Tibial nerve (tissue), 4 donors: ENCODE data around the gene ST8SIA5. TPM values are rescaled to one million over a fixed set of nuclear protein-coding genes. Genes with fewer than 3 reads are reported as not detected.

Experiments
- DNase-seq, 2 donors: peaks; one replicate each; pipeline ENCODE4 v3.0.0-alpha.2; 2019; ENCODE audit warnings: low spot score in 2 of 2
- H3K27ac ChIP-seq, 4 donors: fragments of 200-600 bp; sonication (generic) in 3 of 4; one replicate each; pipeline ENCODE4 v1.5.1; 2017 to 2019; ENCODE audit warnings: mild to moderate bottlenecking in 1 of 4
- H3K27me3 ChIP-seq, 2 donors: fragments of 200-600 bp; sonication (generic) in 1 of 2; one replicate each; pipeline versions ENCODE4 v1.5.1 to v1.6.0; 2017 to 2019
- H3K36me3 ChIP-seq, 3 donors: fragments of 200-600 bp; sonication (generic); one replicate each; pipeline ENCODE4 v1.5.1; 2018 to 2019
- H3K4me1 ChIP-seq, 4 donors: fragments of 200-600 bp; sonication (generic) in 3 of 4; one replicate each; pipeline ENCODE4 v1.5.1; 2017 to 2019
- H3K4me3 ChIP-seq, 4 donors: fragments of 200-600 bp; sonication (generic) in 3 of 4; one replicate each; pipeline ENCODE4 v1.5.1; 2017 to 2019; ENCODE audit warnings: mild to moderate bottlenecking in 1 of 4, moderate library complexity in 1 of 4
- H3K9me3 ChIP-seq, 4 donors: fragments of 200-600 bp; sonication (generic) in 3 of 4; one replicate each; pipeline ENCODE4 v1.5.1; 2017 to 2019
- EP300 ChIP-seq, 2 donors: sonication (generic); formaldehyde crosslinking; IDR thresholded peaks; one replicate each; pipeline ENCODE4 v1.6.1; 2017; ENCODE audit warnings: antibody characterized with exemption in 2 of 2, mild to moderate bottlenecking in 1 of 2
- POLR2A ChIP-seq, 2 donors: fragments of 450-650 bp; IDR thresholded peaks; one replicate each; pipeline ENCODE4 v1.6.1; 2017; ENCODE audit warnings: antibody characterized with exemption in 2 of 2, mild to moderate bottlenecking in 2 of 2, moderate library complexity in 2 of 2
- WGBS, 2 donors: methylation state at CpG; one replicate each; pipeline ENCODE4 v1.1.5; 2018; 5-methylcytosine and 5-hydroxymethylcytosine counted together
- total RNA-seq, 4 donors: library from RNA; depleted of rRNA; stranded (reverse); fragments of >200 nt; gene quantifications; one replicate each; pipeline ENCODE4 v1.1.0, GENCODE V29; 2016
- TF ChIP-seq, protein P1 (sequence below), 5 experiments: fragments of 200-600 bp in 3 of 5; fragments of 450-650 bp in 2 of 5; sonication (generic) in 3 of 5; IDR thresholded peaks; one replicate each; pipeline ENCODE4 v1.5.1; 2016 to 2019; ENCODE audit warnings: antibody characterized with exemption in 5 of 5, mild to moderate bottlenecking in 3 of 5, moderate library complexity in 2 of 5

The ST8SIA5 gene
- total RNA-seq, 4 donors from 2014 or later, result not detected

- H3K27ac ChIP-seq, result no peak overlapping the region
- no peak for DNase-seq
- no peaks in the 10 kb centered on the region for H3K36me3 ChIP-seq
- H3K27me3 ChIP-seq, result no peaks in the 10 kb centered on the region
- no peak overlapping the region for H3K4me3 ChIP-seq
- no peaks in the 10 kb centered on the region for H3K9me3 ChIP-seq
- TF ChIP-seq, protein P1, sequence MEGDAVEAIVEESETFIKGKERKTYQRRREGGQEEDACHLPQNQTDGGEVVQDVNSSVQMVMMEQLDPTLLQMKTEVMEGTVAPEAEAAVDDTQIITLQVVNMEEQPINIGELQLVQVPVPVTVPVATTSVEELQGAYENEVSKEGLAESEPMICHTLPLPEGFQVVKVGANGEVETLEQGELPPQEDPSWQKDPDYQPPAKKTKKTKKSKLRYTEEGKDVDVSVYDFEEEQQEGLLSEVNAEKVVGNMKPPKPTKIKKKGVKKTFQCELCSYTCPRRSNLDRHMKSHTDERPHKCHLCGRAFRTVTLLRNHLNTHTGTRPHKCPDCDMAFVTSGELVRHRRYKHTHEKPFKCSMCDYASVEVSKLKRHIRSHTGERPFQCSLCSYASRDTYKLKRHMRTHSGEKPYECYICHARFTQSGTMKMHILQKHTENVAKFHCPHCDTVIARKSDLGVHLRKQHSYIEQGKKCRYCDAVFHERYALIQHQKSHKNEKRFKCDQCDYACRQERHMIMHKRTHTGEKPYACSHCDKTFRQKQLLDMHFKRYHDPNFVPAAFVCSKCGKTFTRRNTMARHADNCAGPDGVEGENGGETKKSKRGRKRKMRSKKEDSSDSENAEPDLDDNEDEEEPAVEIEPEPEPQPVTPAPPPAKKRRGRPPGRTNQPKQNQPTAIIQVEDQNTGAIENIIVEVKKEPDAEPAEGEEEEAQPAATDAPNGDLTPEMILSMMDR (IDR thresholded peaks at IDR 0.05), result no peak
- TF ChIP-seq EP300 (IDR thresholded peaks at IDR 0.05) (no peak), POLR2A (IDR thresholded peaks at IDR 0.05) (no peak)
- H3K4me1 ChIP-seq, result no peaks in the 10 kb centered on the region
- 83 to 87% methylated on average over 6 to 7 of the region's 8 CpGs for WGBS, 2 donors
Measured at GRCh38 chr18:46721331-46721730, 35.5 kb downstream of the ST8SIA5 start.

DNA sequence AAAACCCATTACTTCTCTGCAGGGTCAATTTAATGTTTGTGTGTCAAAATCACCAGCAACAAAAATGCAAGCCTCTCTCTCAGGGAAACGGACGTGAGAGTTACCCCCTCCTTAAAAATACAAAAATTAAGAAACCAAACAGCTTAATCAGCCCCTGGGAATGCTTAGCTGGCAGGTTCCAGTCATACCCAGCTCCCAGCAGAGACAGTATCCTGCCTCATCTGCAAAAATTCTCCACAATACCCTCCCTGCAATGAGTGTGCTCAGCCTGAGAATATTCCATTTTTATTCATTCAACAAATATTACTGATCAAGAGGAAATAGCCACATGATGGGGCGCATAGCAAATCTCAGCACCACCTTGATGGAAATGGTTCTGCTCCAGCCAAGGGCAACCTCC, 36.3 kb downstream of the ST8SIA5 start:
- no peaks in the 10 kb centered on the region for H3K36me3 ChIP-seq
- DNase-seq, result no peak
- no peaks in the 10 kb centered on the region for H3K9me3 ChIP-seq
- no peak for TF ChIP-seq POLR2A (IDR thresholded peaks at IDR 0.05)
- TF ChIP-seq EP300 (IDR thresholded peaks at IDR 0.05), result no peak
- TF ChIP-seq, protein P1 (IDR thresholded peaks at IDR 0.05), result no peak
- H3K4me3 ChIP-seq, result no peak overlapping the region
- 69 to 76% methylated on average over 3 of the region's 3 CpGs for WGBS, 2 donors
- no peaks in the 10 kb centered on the region for H3K4me1 ChIP-seq
- no peak overlapping the region for H3K27ac ChIP-seq
- no peaks in the 10 kb centered on the region for H3K27me3 ChIP-seq

GRCh38 chr18:46720092-46720491, 36.8 kb downstream of the ST8SIA5 start:
- no peak for DNase-seq
- Histone ChIP-seq H3K36me3 (no peaks in the 10 kb centered on the region), H3K4me1 (no peaks in the 10 kb centered on the region), H3K4me3 (no peak overlapping the region), H3K27me3 (no peaks in the 10 kb centered on the region), H3K9me3 (no peaks in the 10 kb centered on the region), H3K27ac (no peak overlapping the region)
- WGBS, 2 donors, result 70 to 82% methylated on average over 7 of the region's 7 CpGs
- TF ChIP-seq, protein P1 (IDR thresholded peaks at IDR 0.05), result no peak
- TF ChIP-seq EP300 (IDR thresholded peaks at IDR 0.05) (no peak), POLR2A (IDR thresholded peaks at IDR 0.05) (no peak)

GRCh38 chr18:46719388-46719787, 37.5 kb downstream of the ST8SIA5 start:
- TF ChIP-seq POLR2A (IDR thresholded peaks at IDR 0.05) (no peak), EP300 (IDR thresholded peaks at IDR 0.05) (no peak)
- TF ChIP-seq, protein P1 (IDR thresholded peaks at IDR 0.05), result no peak
- Histone ChIP-seq H3K27ac (no peak overlapping the region), H3K36me3 (no peaks in the 10 kb centered on the region), H3K9me3 (no peaks in the 10 kb centered on the region), H3K4me1 (no peaks in the 10 kb centered on the region), H3K27me3 (no peaks in the 10 kb centered on the region), H3K4me3 (no peak overlapping the region)
- 61 to 62% methylated on average over 5 of the region's 5 CpGs for WGBS, 2 donors
- DNase-seq, result no peak

GRCh38 chr18:46718501-46719341, 38.1 kb downstream of the ST8SIA5 start:
- no peak for TF ChIP-seq EP300 (IDR thresholded peaks at IDR 0.05)
- no peak for TF ChIP-seq POLR2A (IDR thresholded peaks at IDR 0.05)
- TF ChIP-seq, protein P1 (IDR thresholded peaks at IDR 0.05), result no peak
- Histone ChIP-seq H3K27ac (no peak overlapping the region), H3K27me3 (no peaks in the 10 kb centered on the region), H3K36me3 (no peaks in the 10 kb centered on the region), H3K4me1 (no peaks in the 10 kb centered on the region), H3K9me3 (no peaks in the 10 kb centered on the region), H3K4me3 (no peak overlapping the region)
- WGBS, 2 donors, result 34 to 40% methylated on average over 10 of the region's 10 CpGs
- no peak for DNase-seq
